Upper lobe of left lung (tissue), 4 donors: ENCODE measurements around the gene GABPA.

Source experiments
- CTCF ChIP-seq, 6 experiments: fragments of 450-650 bp in 4 of 6; fragments of 200-600 bp in 2 of 6; sonication (generic) in 2 of 6; IDR thresholded peaks; one replicate each; pipeline ENCODE4 v1.5.1; 2016 to 2019; ENCODE audit warnings: antibody characterized with exemption in 6 of 6
- POLR2AphosphoS5 ChIP-seq, 2 donors: sonication (generic); formaldehyde crosslinking; IDR thresholded peaks; one replicate each; pipeline ENCODE4 v1.5.1; 2017; ENCODE audit warnings: antibody characterized with exemption in 2 of 2

- TF ChIP-seq CTCF (IDR thresholded peaks at IDR 0.05) (no peak), POLR2AphosphoS5 (IDR thresholded peaks at IDR 0.05) (no peak)
These were observed 193 bp upstream of the GABPA start for GRCh38 chr21:25734654-25734903.
